Upper lobe of left lung (tissue), 6 donors: ENCODE data around the gene JPH4. TPM values are rescaled to one million over a fixed set of nuclear protein-coding genes. Genes with fewer than 3 reads are reported as not detected.

Experiments used
- ATAC-seq, 2 donors: fragments of 200-7000 bp; cut with Tn5 transposase; one replicate each; pipeline ENCODE4 v1.9.1; 2022; ENCODE audit warnings: mild to moderate bottlenecking in 2 of 2, moderate library complexity in 2 of 2; ENCODE audit not compliant: low FRiP score in 2 of 2
- DNase-seq, 2 donors: peaks; one replicate each; pipeline ENCODE4 v3.0.0-alpha.2; 2019 to 2020
- H3K27ac ChIP-seq, 4 donors: fragments of 200-600 bp; sonication (generic); one replicate each; pipeline ENCODE4 v1.5.1; 2016 to 2019
- H3K27me3 ChIP-seq, 4 donors: fragments of 200-600 bp; sonication (generic); one replicate each; pipeline ENCODE4 v1.5.1; 2017 to 2019
- H3K36me3 ChIP-seq, 4 donors: fragments of 200-600 bp; sonication (generic); one replicate each; pipeline ENCODE4 v1.5.1; 2016 to 2019
- H3K4me1 ChIP-seq, 4 donors: fragments of 200-600 bp; sonication (generic); one replicate each; pipeline ENCODE4 v1.5.1; 2018 to 2019
- H3K4me3 ChIP-seq, 4 donors: fragments of 200-600 bp; sonication (generic); one replicate each; pipeline ENCODE4 v1.5.1; 2017 to 2019; ENCODE audit warnings: mild to moderate bottlenecking in 2 of 4, moderate library complexity in 1 of 4
- H3K9me3 ChIP-seq, 4 donors: fragments of 200-600 bp; sonication (generic); one replicate each; pipeline ENCODE4 v1.5.1; 2018 to 2019
- EP300 ChIP-seq, 4 donors: sonication (generic); formaldehyde crosslinking; IDR thresholded peaks; one replicate each; pipeline ENCODE4 v1.5.1; 2017; ENCODE audit warnings: antibody characterized with exemption in 4 of 4, control low read depth in 2 of 4
- POLR2A ChIP-seq, 4 donors: fragments of 450-650 bp; IDR thresholded peaks; one replicate each; pipeline ENCODE4 v1.5.1; 2016 to 2017; ENCODE audit warnings: antibody characterized with exemption in 4 of 4, mild to moderate bottlenecking in 2 of 4
- POLR2AphosphoS5 ChIP-seq, 2 donors: sonication (generic); formaldehyde crosslinking; IDR thresholded peaks; one replicate each; pipeline ENCODE4 v1.5.1; 2017; ENCODE audit warnings: antibody characterized with exemption in 2 of 2
- WGBS, 2 donors: methylation state at CpG; one replicate each; pipeline ENCODE4 v1.1.5; 2017 to 2018; 5-methylcytosine and 5-hydroxymethylcytosine counted together
- total RNA-seq, 6 donors: library from RNA; depleted of rRNA in 4 of 6; stranded (reverse); fragments of >200 nt in 4 of 6; gene quantifications; one replicate each; pipeline versions ENCODE4 v1.1.0 to v1.2.1, GENCODE V29; 2016 to 2021
- TF ChIP-seq, protein P1 (sequence below), 6 experiments: fragments of 450-650 bp in 4 of 6; fragments of 200-600 bp in 2 of 6; sonication (generic) in 2 of 6; IDR thresholded peaks; one replicate each; pipeline ENCODE4 v1.5.1; 2016 to 2019; ENCODE audit warnings: antibody characterized with exemption in 6 of 6
- donor health status: DM: no; HTN: no; CAD: no; lungs with moderate emphysema.
- donor health status: DM: no; HTN: yes; CAD: no; lungs with severe emphysema.

JPH4 gene
- total RNA-seq, 6 donors from 2014 or later, result 0.69 to 6.5 (median 2.5) TPM

DNA sequence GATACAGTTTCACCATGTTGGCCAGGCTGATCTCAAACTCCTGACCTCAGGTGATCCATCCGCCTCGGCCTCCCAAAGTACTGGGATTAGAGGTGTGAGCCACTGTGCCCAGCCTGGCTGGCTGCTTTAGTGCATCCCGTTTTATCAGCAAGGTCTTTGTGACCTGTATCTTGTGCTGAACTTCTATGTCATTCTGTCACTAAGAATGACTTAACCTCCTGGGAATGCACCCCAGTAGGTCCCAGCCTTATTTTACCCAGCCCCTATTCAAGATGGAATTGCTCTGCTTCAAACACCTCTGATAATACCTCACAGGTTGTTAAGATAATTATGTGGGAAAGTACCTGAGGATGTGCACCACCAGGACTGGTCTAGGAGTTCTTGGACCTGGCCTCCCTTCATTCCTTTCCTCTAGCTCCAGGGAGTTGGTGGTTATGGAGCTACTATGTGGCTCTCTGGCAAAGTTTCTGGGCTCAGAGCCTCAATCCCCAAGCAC, 26.1 kb upstream of the JPH4 start:
- no peaks in the 10 kb centered on the region for H3K36me3 ChIP-seq
- no peaks in the 10 kb centered on the region for H3K4me1 ChIP-seq
- H3K27ac ChIP-seq, result no peak overlapping the region
- H3K27me3 ChIP-seq, result no peaks in the 10 kb centered on the region
- ATAC-seq (no peak), DNase-seq (no peak)
- H3K4me3 ChIP-seq, result no peak overlapping the region
- no peaks in the 10 kb centered on the region for H3K9me3 ChIP-seq
- TF ChIP-seq POLR2AphosphoS5 (IDR thresholded peaks at IDR 0.05) (no peak), EP300 (IDR thresholded peaks at IDR 0.05) (no peak), POLR2A (IDR thresholded peaks at IDR 0.05) (no peak)
- TF ChIP-seq, protein P1, sequence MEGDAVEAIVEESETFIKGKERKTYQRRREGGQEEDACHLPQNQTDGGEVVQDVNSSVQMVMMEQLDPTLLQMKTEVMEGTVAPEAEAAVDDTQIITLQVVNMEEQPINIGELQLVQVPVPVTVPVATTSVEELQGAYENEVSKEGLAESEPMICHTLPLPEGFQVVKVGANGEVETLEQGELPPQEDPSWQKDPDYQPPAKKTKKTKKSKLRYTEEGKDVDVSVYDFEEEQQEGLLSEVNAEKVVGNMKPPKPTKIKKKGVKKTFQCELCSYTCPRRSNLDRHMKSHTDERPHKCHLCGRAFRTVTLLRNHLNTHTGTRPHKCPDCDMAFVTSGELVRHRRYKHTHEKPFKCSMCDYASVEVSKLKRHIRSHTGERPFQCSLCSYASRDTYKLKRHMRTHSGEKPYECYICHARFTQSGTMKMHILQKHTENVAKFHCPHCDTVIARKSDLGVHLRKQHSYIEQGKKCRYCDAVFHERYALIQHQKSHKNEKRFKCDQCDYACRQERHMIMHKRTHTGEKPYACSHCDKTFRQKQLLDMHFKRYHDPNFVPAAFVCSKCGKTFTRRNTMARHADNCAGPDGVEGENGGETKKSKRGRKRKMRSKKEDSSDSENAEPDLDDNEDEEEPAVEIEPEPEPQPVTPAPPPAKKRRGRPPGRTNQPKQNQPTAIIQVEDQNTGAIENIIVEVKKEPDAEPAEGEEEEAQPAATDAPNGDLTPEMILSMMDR (IDR thresholded peaks at IDR 0.05), result no peak
- WGBS, 2 donors, result 84 to 87% methylated on average over 3 of the region's 3 CpGs

DNA sequence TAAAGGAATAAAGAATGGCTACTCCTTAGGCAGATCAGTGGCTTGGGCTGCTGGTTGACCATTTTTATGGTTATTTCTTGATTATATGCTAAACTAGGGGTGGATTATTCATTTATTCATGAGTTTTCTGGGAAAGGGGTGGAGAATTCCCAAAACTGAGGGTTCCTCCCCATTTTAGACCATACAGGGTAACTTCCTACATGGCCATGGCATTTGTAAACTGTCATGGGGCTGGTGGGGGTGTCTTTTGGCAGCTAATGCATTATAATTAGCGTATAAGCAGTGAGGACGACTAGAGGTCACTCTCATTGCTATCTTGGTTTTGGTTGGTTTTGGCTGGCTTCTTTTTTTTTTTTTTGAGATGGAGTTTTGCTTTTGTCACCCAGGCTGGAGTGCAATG, 25.6 kb upstream of the JPH4 start:
- no peaks in the 10 kb centered on the region for H3K27me3 ChIP-seq
- no peaks in the 10 kb centered on the region for H3K9me3 ChIP-seq
- no peak overlapping the region for H3K4me3 ChIP-seq
- no peak overlapping the region for H3K27ac ChIP-seq
- no peak for TF ChIP-seq POLR2A (IDR thresholded peaks at IDR 0.05)
- no peak for TF ChIP-seq EP300 (IDR thresholded peaks at IDR 0.05)
- TF ChIP-seq, protein P1 (IDR thresholded peaks at IDR 0.05), result no peak
- no peak for TF ChIP-seq POLR2AphosphoS5 (IDR thresholded peaks at IDR 0.05)
- DNase-seq (no peak), ATAC-seq (no peak)
- 84 to 87% methylated on average over 2 of the region's 2 CpGs for WGBS, 2 donors
- no peaks in the 10 kb centered on the region for H3K4me1 ChIP-seq
- no peaks in the 10 kb centered on the region for H3K36me3 ChIP-seq

DNA sequence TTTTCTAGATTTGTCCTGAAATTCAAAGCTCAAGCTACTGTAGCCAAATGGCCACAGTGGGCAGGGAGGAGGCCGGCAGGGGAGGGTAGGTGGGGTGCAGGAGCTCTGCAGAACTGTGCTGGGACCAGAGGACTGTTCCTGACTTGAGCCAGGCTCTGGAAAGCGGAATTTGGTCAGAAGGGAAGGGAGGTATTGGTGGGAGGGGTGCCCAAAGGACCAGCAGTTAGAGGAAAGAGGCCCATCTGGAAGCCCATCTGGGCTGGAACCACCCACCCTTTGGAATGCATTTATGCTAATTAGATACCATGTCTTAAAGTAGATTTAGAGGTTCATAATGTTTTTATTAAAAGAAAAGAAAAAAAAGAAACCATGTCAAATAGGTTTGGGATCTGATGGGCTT, 24.5 kb upstream of the JPH4 start:
- 68 to 88% methylated on average over 2 of the region's 2 CpGs for WGBS, 2 donors

DNA sequence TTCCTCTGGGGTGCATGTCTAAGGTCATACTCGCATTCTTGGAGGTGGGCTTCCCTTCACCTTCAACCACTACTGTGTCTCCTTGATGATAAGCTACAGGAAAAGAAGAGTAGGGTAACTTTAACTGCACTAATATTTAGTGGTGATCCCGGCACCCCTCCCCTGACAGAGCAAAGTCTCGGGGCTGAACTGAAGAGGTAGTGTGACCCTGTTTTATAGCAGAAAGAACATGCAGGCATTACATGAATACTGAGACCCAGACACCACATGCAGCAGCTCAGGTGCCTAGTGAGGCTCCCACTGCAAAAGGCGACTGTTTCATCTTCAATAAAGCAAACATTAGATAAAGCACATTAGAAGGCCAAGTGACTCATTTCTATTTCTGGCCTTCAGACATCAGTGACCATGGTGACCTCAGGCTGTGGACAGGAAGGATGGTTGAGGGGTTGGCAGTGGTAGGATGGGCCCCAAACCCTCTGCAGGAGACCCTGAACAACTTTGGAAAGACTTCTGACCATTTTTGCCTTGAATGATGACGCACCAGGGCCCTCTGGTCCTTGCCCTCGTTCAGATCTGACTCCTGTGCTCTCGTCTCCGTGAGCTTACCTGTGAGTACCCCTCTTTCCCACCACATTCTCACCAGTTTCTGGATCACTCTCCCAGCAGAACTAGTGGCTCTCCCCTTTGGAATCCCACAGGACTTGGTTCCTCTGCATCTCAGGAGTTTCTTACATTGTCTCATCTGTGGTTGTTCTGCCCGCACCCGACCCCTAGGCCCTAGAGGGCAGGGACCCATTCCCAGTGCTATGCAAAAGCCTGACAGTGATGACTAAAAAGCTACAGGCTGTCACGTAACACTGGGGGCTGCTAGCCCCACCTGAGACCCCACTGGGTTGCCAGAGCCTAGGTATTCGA, 23.8 kb upstream of the JPH4 start:
- H3K4me1 ChIP-seq, result no peaks in the 10 kb centered on the region
- H3K27me3 ChIP-seq, result no peaks in the 10 kb centered on the region
- no peak overlapping the region for H3K4me3 ChIP-seq
- DNase-seq (no peak), ATAC-seq (no peak)
- no peak overlapping the region for H3K27ac ChIP-seq
- no peaks in the 10 kb centered on the region for H3K9me3 ChIP-seq
- 87% methylated on average over 12 of the region's 12 CpGs for WGBS, 2 donors
- no peaks in the 10 kb centered on the region for H3K36me3 ChIP-seq
- no peak for TF ChIP-seq EP300 (IDR thresholded peaks at IDR 0.05)
- no peak for TF ChIP-seq POLR2AphosphoS5 (IDR thresholded peaks at IDR 0.05)
- TF ChIP-seq, protein P1 (IDR thresholded peaks at IDR 0.05), result no peak

More for the DNA sequence above, 24.5 kb upstream of the JPH4 start:
- ATAC-seq, result no peak
- Histone ChIP-seq H3K4me3 (no peak overlapping the region), H3K27me3 (no peaks in the 10 kb centered on the region), H3K9me3 (no peaks in the 10 kb centered on the region), H3K36me3 (no peaks in the 10 kb centered on the region), H3K4me1 (no peaks in the 10 kb centered on the region), H3K27ac (no peak overlapping the region)
- DNase-seq, result no peak
- TF ChIP-seq EP300 (IDR thresholded peaks at IDR 0.05) (no peak), POLR2A (IDR thresholded peaks at IDR 0.05) (no peak), POLR2AphosphoS5 (IDR thresholded peaks at IDR 0.05) (no peak)
- TF ChIP-seq, protein P1 (IDR thresholded peaks at IDR 0.05), result no peak

DNA sequence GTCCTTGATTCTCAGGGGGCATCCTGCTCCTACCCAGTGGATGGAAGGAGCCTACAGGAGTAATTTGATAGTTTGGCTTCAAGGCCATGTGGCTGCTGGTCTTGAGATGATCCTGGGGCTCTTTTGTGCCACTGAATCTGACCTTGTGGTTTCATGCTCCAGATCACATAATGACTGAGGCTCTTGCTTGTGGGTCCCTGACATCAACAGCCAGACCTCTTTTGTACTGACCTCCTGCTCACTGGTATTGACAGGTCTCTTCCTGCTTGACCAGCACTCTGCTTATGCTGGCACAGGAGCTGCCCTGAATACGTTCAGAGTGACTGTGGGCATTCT, 23.2 kb upstream of the JPH4 start:
- H3K4me3 ChIP-seq, result no peak overlapping the region
- ATAC-seq (no peak), DNase-seq (no peak)
- no peaks in the 10 kb centered on the region for H3K27me3 ChIP-seq
- 57 to 67% methylated on average over 1 of the region's 1 CpG for WGBS, 2 donors
- TF ChIP-seq, protein P1 (IDR thresholded peaks at IDR 0.05), result no peak
- TF ChIP-seq POLR2AphosphoS5 (IDR thresholded peaks at IDR 0.05) (no peak), EP300 (IDR thresholded peaks at IDR 0.05) (no peak)
- H3K4me1 ChIP-seq, result no peaks in the 10 kb centered on the region
- no peaks in the 10 kb centered on the region for H3K36me3 ChIP-seq
- no peaks in the 10 kb centered on the region for H3K9me3 ChIP-seq
- H3K27ac ChIP-seq, result no peak overlapping the region
